ENCODE results near the gene TTLL3.
"Not testable (repeated sequence)": the region's sequence is repeated elsewhere in the genome, so short reads cannot be mapped to it uniquely, and the experiment has no call there.

GRCh38 chr3:9848860-9849259 is 38.8 kb downstream of the TTLL3 start:
- not testable (repeated sequence) for TF ChIP-seq ZNF274 (IDR thresholded peaks at IDR 0.05; ENCODE audit: low read depth, low read length); SUZ12 (IDR thresholded peaks at IDR 0.05; ENCODE audit: extremely low read depth, insufficient read depth, insufficient read length); YY1 (IDR thresholded peaks at IDR 0.05; ENCODE audit: insufficient read depth, insufficient read length)
